GM06990 (cell line): Measurements from ENCODE around the gene SLC2A11.
"Not testable (repeated sequence)": the region's sequence is repeated elsewhere in the genome, so short reads cannot be mapped to it uniquely, and the experiment has no call there.

Source experiments
- DNase-seq: peaks from one replicate; pipeline ENCODE4 v3.0.0-alpha.2; 2011; ENCODE audit not compliant: insufficient read length; ENCODE audit errors: extremely low read depth
- H3K27me3 ChIP-seq: replicated peaks from 2 replicates; pipeline ENCODE4 v1.6.0; 2011; ENCODE audit warnings: low read length; ENCODE audit not compliant: control insufficient read depth, insufficient read depth
- H3K36me3 ChIP-seq: 2 replicates; pipeline ENCODE4 v1.5.1; 2011; ENCODE audit warnings: low read length; ENCODE audit not compliant: control insufficient read depth, insufficient read depth
- H3K4me3 ChIP-seq: replicated peaks from 2 replicates; pipeline ENCODE4 v1.5.1; 2011; ENCODE audit warnings: low read depth, mild to moderate bottlenecking, control low read depth, low read length
- CTCF ChIP-seq: IDR thresholded peaks from 2 replicates; pipeline ENCODE4 v1.5.1; 2011; ENCODE audit warnings: low read length, control low read depth, mild to moderate bottlenecking, inconsistent platforms; ENCODE audit not compliant: insufficient read depth, poor library complexity, severe bottlenecking

The SLC2A11 gene

GRCh38 chr22:23901600-23901999 lies 43.9 kb downstream of the SLC2A11 start:
- no peak for TF ChIP-seq CTCF
- H3K4me3 ChIP-seq: no peak overlapping the region
- H3K36me3 ChIP-seq: peaks cover 9% of the 10 kb centered on the region

DNA sequence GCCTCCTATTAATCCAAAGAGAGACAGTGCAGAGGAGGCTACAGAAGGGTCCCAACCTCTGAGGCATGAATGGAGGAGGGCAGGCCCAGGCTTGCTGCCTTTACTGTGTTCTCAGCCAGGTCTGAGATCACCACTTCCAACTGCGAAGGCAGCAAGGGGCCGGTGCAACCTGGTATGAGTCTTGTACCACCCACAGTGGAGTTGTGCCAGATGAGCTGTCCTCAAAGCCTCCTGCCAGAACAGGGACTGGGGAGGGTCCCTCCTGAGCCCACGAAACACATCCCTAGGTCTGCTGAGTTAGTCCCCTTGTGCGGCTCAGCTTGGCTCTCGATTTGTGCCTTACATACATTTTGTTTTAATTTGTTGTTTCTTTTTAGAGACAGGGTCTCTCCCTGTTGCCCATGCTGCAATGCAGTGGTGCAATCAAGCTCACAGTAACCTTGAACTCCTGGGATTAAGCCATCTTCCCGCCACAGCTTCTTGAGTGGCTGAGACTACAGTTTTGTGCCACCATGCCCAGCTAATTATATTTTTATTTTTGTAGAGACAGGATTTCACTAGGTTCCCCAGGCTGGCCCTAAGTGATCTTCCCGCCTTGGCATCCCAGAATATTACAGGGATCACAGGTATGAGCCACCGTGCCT lies 45.8 kb downstream of the SLC2A11 start:
- no peak for TF ChIP-seq CTCF
- Histone ChIP-seq H3K27me3 (no peaks in the 10 kb centered on the region), H3K4me3 (no peak overlapping the region), H3K36me3 (no peaks in the 10 kb centered on the region)
- DNase-seq: no peak

More at GRCh38 chr22:23901600-23901999, 43.9 kb downstream of the SLC2A11 start:
- H3K27me3 ChIP-seq: no peaks in the 10 kb centered on the region
- no peak for DNase-seq

- no peak for DNase-seq
- no peak for TF ChIP-seq CTCF
- Histone ChIP-seq H3K27me3 (no peaks in the 10 kb centered on the region), H3K4me3 (no peak overlapping the region), H3K36me3 (no peaks in the 10 kb centered on the region)
These were observed 47.0 kb downstream of the SLC2A11 start for GRCh38 chr22:23904573-23905254.

- TF ChIP-seq CTCF: no peak
- Histone ChIP-seq H3K36me3 (no peaks in the 10 kb centered on the region), H3K4me3 (no peak overlapping the region), H3K27me3 (no peaks in the 10 kb centered on the region)
- no peak for DNase-seq
These were observed 49.0 kb downstream of the SLC2A11 start for GRCh38 chr22:23906641-23907040.

DNA sequence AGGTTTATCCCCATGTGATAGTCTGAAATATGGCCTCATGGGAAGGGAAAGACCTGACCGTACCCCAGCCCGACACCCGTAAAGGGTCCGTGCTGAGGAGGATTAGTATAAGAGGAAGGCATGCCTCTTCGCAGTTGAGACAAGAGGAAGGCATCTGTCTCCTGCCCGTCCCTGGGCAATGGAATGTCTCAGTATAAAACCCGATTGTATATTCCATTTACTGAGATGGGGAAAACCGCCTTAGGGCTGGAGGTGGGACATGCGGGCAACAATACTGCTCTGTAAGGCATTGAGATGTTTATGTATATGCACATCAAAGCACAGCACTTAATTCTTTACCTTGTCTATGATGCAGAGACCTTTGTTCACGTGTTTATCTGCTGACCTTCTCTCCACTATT lies 49.7 kb downstream of the SLC2A11 start:
- H3K36me3 ChIP-seq, DNase-seq, H3K27me3 ChIP-seq, H3K4me3 ChIP-seq: not testable (repeated sequence)

DNA sequence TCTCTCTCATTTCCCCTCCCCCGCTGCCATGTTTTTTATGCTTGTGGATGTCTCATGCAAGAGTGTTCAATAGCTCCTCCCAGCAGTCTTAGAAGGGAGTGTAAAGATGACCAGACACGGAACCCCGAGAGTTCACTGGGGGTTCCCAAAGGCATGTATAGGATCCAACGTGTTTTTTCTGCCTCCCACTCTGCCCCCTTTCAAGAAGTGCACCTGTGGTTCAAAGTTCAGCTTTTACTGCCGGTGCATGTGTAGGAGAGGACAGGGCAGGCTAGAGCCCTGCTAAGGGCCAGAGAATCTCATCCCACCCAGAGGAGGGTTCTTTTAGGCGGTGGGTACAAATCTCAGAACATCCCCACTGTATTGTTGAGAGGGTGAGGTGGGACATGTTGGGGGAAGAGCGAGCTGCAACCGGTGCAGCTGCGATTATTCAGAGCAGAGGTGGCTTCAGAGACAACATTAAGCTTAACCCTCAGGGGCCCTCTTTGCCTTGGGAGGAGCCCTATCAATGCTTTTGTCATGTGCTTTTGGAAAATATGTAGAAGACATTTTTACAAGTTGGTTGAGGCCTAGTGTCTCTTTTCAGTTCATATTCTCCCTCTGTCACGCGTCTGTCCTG lies 51.0 kb downstream of the SLC2A11 start:
- H3K27me3 ChIP-seq: no peaks in the 10 kb centered on the region
- TF ChIP-seq CTCF: no peak
- no peak for DNase-seq
- H3K36me3 ChIP-seq: no peaks in the 10 kb centered on the region
- H3K4me3 ChIP-seq: no peak overlapping the region
